ENCODE data around the gene PAN2. TPM values are rescaled to one million over a fixed set of nuclear protein-coding genes. Genes with fewer than 3 reads are reported as not detected.

The PAN2 gene
- total RNA-seq, 8 experiments from 2014 or later, result 20.3 to 97.3 (median 30.4) TPM

DNA sequence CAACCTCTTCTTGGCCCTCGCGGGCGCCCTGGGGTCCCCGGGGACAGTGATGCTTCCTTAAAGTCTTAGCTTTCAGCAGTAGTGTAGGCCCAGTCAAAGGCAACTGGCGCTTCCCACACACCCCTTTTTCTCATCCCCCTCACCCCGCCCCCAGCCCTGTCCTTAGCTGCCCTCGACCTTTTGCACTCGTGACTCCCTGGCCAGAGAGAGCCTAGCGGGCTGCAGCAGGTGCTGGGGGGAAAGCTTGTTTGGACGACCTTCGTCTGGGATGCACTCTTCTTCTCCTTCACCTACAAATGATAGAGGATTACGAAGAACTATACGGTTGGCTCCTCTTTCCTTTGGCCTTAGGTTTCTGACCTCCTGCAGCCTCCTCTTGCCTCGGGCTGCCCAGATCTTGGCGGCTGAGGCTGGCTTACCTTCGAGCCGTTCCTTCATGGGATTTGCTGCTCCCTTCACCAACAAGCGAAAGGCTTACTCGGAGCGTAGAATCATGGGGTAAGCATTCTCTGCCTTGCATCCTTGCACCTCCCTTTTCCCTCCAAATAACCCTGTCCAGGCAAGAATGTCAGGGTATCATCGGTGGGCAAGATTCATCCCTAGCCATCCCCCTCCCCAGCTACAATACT is 66.2 kb downstream of the PAN2 start:
- H3K27ac ChIP-seq, result no peak overlapping the region

DNA sequence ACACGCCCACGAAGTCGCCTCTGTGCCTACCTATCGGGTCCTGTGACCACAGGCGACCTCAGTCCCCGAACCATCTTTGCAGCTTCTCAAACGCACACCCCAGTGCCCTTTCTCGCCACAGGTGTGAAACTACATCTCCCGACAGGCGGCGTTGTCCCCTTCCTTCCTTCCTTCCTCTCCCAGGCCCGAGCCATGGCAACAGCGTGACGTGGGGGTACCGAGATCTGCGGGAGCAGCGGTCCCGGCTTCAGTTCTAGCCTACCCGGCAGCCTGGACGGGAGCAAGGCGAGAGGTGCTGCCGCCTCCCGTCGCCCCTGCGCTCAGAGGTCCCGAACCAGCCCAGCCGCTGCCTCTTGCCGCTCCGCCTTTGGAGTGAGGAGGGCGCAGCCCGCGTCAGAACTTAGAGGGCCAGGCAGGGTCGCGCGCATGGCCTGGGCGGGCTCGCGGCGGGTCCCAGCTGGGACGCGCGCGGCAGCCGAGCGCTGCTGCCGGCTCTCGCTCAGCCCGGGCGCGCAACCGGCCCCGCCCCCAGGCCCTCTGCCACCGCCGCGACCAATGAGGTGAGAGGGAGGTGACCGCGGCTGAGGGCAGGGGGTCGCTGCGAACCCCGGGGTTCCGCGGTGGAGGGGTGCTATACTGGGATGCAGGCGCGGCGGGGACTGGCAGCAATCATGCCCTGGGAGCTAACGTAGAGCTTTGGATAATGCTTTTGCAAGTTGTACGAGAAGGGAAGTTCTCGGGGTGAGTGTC is 66.9 kb downstream of the PAN2 start, which contains the start of gene COQ10A:
Gene COQ10A (plus strand): TSS at position 250 of the 750 bp plus-strand sequence. CDS start 177 bp downstream, at position 427.
- 0 to 5% (median 1%) methylated on average over 1 to 20 of the region's 68 CpGs; no CpG with 5 or more reads in 6 of the 10 experiments for WGBS, 10 experiments
- peaks cover 0 to 5% of the 10 kb centered on the region in 2 donors for H3K4me1 ChIP-seq (replicated peaks in 1 of 2)
- peak within 1 kb of the TSS; percentile 79 to 82 for H3K27ac ChIP-seq
- peak within 1 kb of the TSS; percentile 52 to 65 (median 60) for H3K4me3 ChIP-seq
- ATAC-seq (replicated peaks in 6 of 8), result peak; percentile 91 to 95 (median 93)
- in situ Hi-C loops (cut with MboI; ENCODE audit: low pct_unique_long_range_greater_than_20kb in 2 of 9, low sequenced_read_pairs in 9 of 9, unreplicated experiment in 9 of 9), result loop anchor here in 1 of 9 experiments (25.0 kb wide), 1 partner anchor 105 kb away; the partner anchor contains the start of genes MYL6 and MYL6B

More for the DNA sequence above, 66.2 kb downstream of the PAN2 start:
- Histone ChIP-seq H3K4me3 (peak overlapping the region; percentile 52 to 65 (median 60)), H3K4me1 (replicated peaks in 1 of 2) (peaks cover 0 to 5% of the 10 kb centered on the region in 2 donors)
- in situ Hi-C loops (cut with MboI; ENCODE audit: low pct_unique_long_range_greater_than_20kb in 2 of 9, low sequenced_read_pairs in 9 of 9, unreplicated experiment in 9 of 9), result loop anchor here in 1 of 9 experiments (25.0 kb wide), 1 partner anchor 105 kb away; the partner anchor contains the start of genes MYL6 and MYL6B
- WGBS, 10 experiments, result 0 to 60% (median 40%) methylated on average over 1 to 7 of the region's 21 CpGs; no CpG with 5 or more reads in 3 of the 10 experiments
- ATAC-seq (replicated peaks in 6 of 8), result peak in 1 of 8 experiments; percentile 11

Other genes with a start within 250 kb of the PAN2 start
- 100 to 1,000 TPM in 4 of 8 experiments, 10 to 100 TPM in 4; 60.8 to 254 (median 99.3) TPM for gene PA2G4, start 229.4 kb downstream of the PAN2 start, total RNA-seq
- 1,000 to 10,000 TPM; 2,948 to 7,132 (median 5,415) TPM for gene RPL41, start 217.4 kb downstream of the PAN2 start, total RNA-seq
- 10 to 100 TPM in 3 of 8 experiments, 1 to 10 TPM in 5; 5.8 to 11.7 (median 8.0) TPM for gene ZC3H10, start 215.7 kb downstream of the PAN2 start, total RNA-seq
- gene ESYT1, start 205.7 kb downstream of the PAN2 start, total RNA-seq, result 10 to 100 TPM; 13.4 to 54.6 (median 44.2) TPM
- 100 to 1,000 TPM in 5 of 8 experiments, 10 to 100 TPM in 3; 61.3 to 217 (median 142) TPM for gene MYL6B, start 181.4 kb downstream of the PAN2 start, total RNA-seq
- 1,000 to 10,000 TPM; 1,063 to 2,469 (median 1,244) TPM for gene MYL6, start 175.6 kb downstream of the PAN2 start, total RNA-seq
- 100 to 1,000 TPM in 1 of 8 experiments, 10 to 100 TPM in 7; 18.1 to 110 (median 77.9) TPM for gene SMARCC2, start 144.5 kb downstream of the PAN2 start, total RNA-seq
- gene RNF41, start 112.1 kb downstream of the PAN2 start, total RNA-seq, result 10 to 100 TPM; 28.9 to 62.1 (median 41.7) TPM
- gene NABP2, start 109.7 kb downstream of the PAN2 start, total RNA-seq, result 10 to 100 TPM; 22.1 to 61.7 (median 51.1) TPM
- gene SLC39A5, start 103.9 kb downstream of the PAN2 start, total RNA-seq, result 1 to 10 TPM in 3 of 8 experiments, under 1 TPM in 3, not detected in 2; 0.49 to 2.6 (median 1.1) TPM
- 10 to 100 TPM in 6 of 8 experiments, 1 to 10 TPM in 2; 5.3 to 30.7 (median 12.0) TPM for gene ANKRD52, start 75.6 kb downstream of the PAN2 start, total RNA-seq
- 10 to 100 TPM in 7 of 8 experiments, 1 to 10 TPM in 1; 6.8 to 17.4 (median 14.3) TPM for gene COQ10A, start 67.1 kb downstream of the PAN2 start, total RNA-seq
- gene CS, start 33.7 kb downstream of the PAN2 start, total RNA-seq, result 100 to 1,000 TPM in 5 of 8 experiments, 10 to 100 TPM in 3; 66.8 to 208 (median 106) TPM
- 100 to 1,000 TPM; 102 to 231 (median 141) TPM for gene CNPY2, start 18.0 kb downstream of the PAN2 start, total RNA-seq
- 1 to 10 TPM in 4 of 8 experiments, under 1 TPM in 4; 0.28 to 3.8 (median 1.1) TPM for gene IL23A, start 4.9 kb upstream of the PAN2 start, total RNA-seq
- 100 to 1,000 TPM in 3 of 8 experiments, 10 to 100 TPM in 5; 26.5 to 458 (median 72.4) TPM for gene STAT2, start 26.1 kb upstream of the PAN2 start, total RNA-seq
- under 1 TPM in 7 of 8 experiments, not detected in 1; 0.14 to 0.76 (median 0.36) TPM for gene APOF, start 28.9 kb upstream of the PAN2 start, total RNA-seq
- 10 to 100 TPM in 7 of 8 experiments, 1 to 10 TPM in 1; 3.4 to 62.8 (median 19.2) TPM for gene TIMELESS, start 115.4 kb upstream of the PAN2 start, total RNA-seq
- 1 to 10 TPM in 3 of 8 experiments, under 1 TPM in 5; 0.16 to 2.7 (median 0.44) TPM for gene MIP, start 120.7 kb upstream of the PAN2 start, total RNA-seq
- gene SPRYD4, start 134.6 kb upstream of the PAN2 start, total RNA-seq, result 1 to 10 TPM; 1.3 to 8.5 (median 2.2) TPM
- 1 to 10 TPM in 6 of 8 experiments, under 1 TPM in 2; 0.46 to 4.3 (median 2.8) TPM for gene GLS2, start 154.2 kb upstream of the PAN2 start, total RNA-seq
- gene RBMS2, start 187.8 kb upstream of the PAN2 start, total RNA-seq, result 10 to 100 TPM in 3 of 8 experiments, 1 to 10 TPM in 5; 2.6 to 12.9 (median 6.0) TPM